ENCODE results near the gene C7orf57. TPM values are rescaled to one million over a fixed set of nuclear protein-coding genes. Genes with fewer than 3 reads are reported as not detected.

The C7orf57 gene
- total and polyA plus RNA-seq, 2 donors (not counting 1 experiment from before 2014, with no cell fraction given): not detected

DNA sequence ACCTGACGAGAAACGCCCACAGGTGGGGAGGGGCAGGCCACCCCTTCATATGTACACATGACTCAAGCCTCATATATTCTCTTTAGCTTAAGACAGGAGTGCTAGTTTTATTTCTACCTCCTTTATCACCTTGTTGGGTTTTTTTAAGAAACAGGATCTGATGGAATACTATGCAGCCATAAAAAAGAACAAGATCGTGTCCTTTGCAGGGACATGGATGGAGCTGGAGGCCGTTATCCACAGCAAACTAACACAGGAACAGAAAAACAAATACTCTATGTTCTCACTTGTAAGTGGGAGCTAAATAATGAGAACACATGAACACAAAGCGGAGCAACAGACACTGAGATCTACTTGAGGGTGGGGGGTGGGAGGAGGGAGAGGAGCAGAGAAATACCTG, 44.8 kb upstream of the C7orf57 start:
- Histone ChIP-seq H4K20me1 (ENCODE audit: control insufficient read depth, insufficient read depth, low read length, poor library complexity, severe bottlenecking) (no peaks in the 10 kb centered on the region), H3K27ac (ENCODE audit: low read length in 2 of 2) (no peak overlapping the region), H2AFZ (ENCODE audit: insufficient read depth, low read depth, low read length, poor library complexity, severe bottlenecking) (no peak overlapping the region), H3K9ac (ENCODE audit: low read length) (no peak overlapping the region), H3K79me2 (ENCODE audit: control insufficient read depth, insufficient read depth, low read length) (no peaks in the 10 kb centered on the region), H3K27me3 (replicated peaks in 1 of 4; ENCODE audit: control extremely low read depth in 1 of 4, control insufficient read depth in 3 of 4, insufficient read depth in 4 of 4, low read length in 3 of 4) (no peaks in the 10 kb centered on the region), H3K4me1 (ENCODE audit: control insufficient read depth in 2 of 2, insufficient read depth in 2 of 2, low read length in 2 of 2) (peaks cover 9 to 12% of the 10 kb centered on the region in 2 donors), H3K9me3 (ENCODE audit: control extremely low read depth in 1 of 3, control insufficient read depth in 2 of 3, insufficient read depth in 1 of 3, low read length in 2 of 3) (no peaks in the 10 kb centered on the region), H3K4me3 (ENCODE audit: control extremely low read depth in 1 of 5, extremely low read depth in 1 of 5, insufficient read depth in 1 of 5, low read depth in 2 of 5, low read length in 4 of 5) (no peak overlapping the region), H3K4me2 (replicated peaks; ENCODE audit: low read depth, low read length, poor library complexity, severe bottlenecking) (no peak overlapping the region), H3K36me3 (replicated peaks in 1 of 2; ENCODE audit: control extremely low read depth in 1 of 2, control insufficient read depth in 1 of 2, extremely low read depth in 1 of 2, insufficient read depth in 2 of 2, low read length in 1 of 2) (no peaks in the 10 kb centered on the region)
- TF ChIP-seq, protein P1, sequence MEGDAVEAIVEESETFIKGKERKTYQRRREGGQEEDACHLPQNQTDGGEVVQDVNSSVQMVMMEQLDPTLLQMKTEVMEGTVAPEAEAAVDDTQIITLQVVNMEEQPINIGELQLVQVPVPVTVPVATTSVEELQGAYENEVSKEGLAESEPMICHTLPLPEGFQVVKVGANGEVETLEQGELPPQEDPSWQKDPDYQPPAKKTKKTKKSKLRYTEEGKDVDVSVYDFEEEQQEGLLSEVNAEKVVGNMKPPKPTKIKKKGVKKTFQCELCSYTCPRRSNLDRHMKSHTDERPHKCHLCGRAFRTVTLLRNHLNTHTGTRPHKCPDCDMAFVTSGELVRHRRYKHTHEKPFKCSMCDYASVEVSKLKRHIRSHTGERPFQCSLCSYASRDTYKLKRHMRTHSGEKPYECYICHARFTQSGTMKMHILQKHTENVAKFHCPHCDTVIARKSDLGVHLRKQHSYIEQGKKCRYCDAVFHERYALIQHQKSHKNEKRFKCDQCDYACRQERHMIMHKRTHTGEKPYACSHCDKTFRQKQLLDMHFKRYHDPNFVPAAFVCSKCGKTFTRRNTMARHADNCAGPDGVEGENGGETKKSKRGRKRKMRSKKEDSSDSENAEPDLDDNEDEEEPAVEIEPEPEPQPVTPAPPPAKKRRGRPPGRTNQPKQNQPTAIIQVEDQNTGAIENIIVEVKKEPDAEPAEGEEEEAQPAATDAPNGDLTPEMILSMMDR (IDR thresholded peaks at IDR 0.05): no peak
- TF ChIP-seq EZH2 (IDR thresholded peaks at IDR 0.05; ENCODE audit: borderline replicate concordance, insufficient read depth, low read depth, low read length, poor library complexity, severe bottlenecking): no peak
- whole genome bisulfite sequencing (ENCODE audit: insufficient coverage): no CpG with 5 or more reads among the region's 5 CpGs
- Mint-ChIP-seq H3K27me3 (no peaks in the 10 kb centered on the region), H3K4me1 (peaks cover 12% of the 10 kb centered on the region), H3K4me3 (no peak overlapping the region), H3K9me3 (ENCODE audit: insufficient read depth) (no peaks in the 10 kb centered on the region), H3K27ac (no peak overlapping the region)
- intact Hi-C loops (cut with micrococcal nuclease): no loop called here
- ChIA-PET POLR2A (no interaction called here), CTCF (interaction anchor here (0.6 to 4.7 kb wide), 13 partner anchors 10 to 724 kb away, joined by 3 to 229 read pairs (median 6); partner anchors contain the start of genes HUS1 and UPP1)
- DNase-seq (no peak), ATAC-seq (ENCODE audit: low read depth) (no peak)

DNA sequence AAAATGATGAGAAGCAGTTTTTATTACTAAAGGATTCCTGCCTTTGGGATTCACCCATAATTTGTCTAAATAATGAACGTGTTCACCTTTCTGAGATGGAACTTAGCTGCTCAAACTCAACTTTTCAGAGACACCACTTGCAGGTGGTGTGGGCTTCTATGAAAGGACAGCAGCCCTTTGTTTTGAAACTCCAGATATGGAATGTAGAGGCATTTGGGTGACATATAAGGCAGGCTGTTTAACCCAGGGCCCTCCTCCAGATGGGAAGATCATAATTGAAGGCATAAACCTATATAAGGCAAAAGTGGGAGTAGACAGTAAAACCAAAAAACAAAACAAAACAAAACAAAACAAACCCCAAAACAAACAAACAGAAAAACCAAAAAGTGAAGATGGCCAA, 44.1 kb upstream of the C7orf57 start:
- Histone ChIP-seq H4K20me1 (ENCODE audit: control insufficient read depth, insufficient read depth, low read length, poor library complexity, severe bottlenecking) (no peaks in the 10 kb centered on the region), H3K4me1 (ENCODE audit: control insufficient read depth in 2 of 2, insufficient read depth in 2 of 2, low read length in 2 of 2) (peaks cover 9 to 12% of the 10 kb centered on the region in 2 donors), H3K4me3 (ENCODE audit: control extremely low read depth in 1 of 5, extremely low read depth in 1 of 5, insufficient read depth in 1 of 5, low read depth in 2 of 5, low read length in 4 of 5) (peak overlapping the region in 2 of 5 experiments; percentile 67 to 86), H3K9ac (ENCODE audit: low read length) (peak overlapping the region; percentile 80), H2AFZ (ENCODE audit: insufficient read depth, low read depth, low read length, poor library complexity, severe bottlenecking) (peak overlapping the region; percentile 99), H3K36me3 (replicated peaks in 1 of 2; ENCODE audit: control extremely low read depth in 1 of 2, control insufficient read depth in 1 of 2, extremely low read depth in 1 of 2, insufficient read depth in 2 of 2, low read length in 1 of 2) (no peaks in the 10 kb centered on the region), H3K79me2 (ENCODE audit: control insufficient read depth, insufficient read depth, low read length) (no peaks in the 10 kb centered on the region), H3K9me3 (ENCODE audit: control extremely low read depth in 1 of 3, control insufficient read depth in 2 of 3, insufficient read depth in 1 of 3, low read length in 2 of 3) (no peaks in the 10 kb centered on the region), H3K4me2 (replicated peaks; ENCODE audit: low read depth, low read length, poor library complexity, severe bottlenecking) (peak overlapping the region; percentile 81), H3K27ac (ENCODE audit: low read length in 2 of 2) (peak overlapping the region; percentile 60 to 82), H3K27me3 (replicated peaks in 1 of 4; ENCODE audit: control extremely low read depth in 1 of 4, control insufficient read depth in 3 of 4, insufficient read depth in 4 of 4, low read length in 3 of 4) (no peaks in the 10 kb centered on the region)
- Mint-ChIP-seq H3K4me3 (peak overlapping the region; percentile 96), H3K4me1 (peaks cover 12% of the 10 kb centered on the region), H3K9me3 (ENCODE audit: insufficient read depth) (no peaks in the 10 kb centered on the region), H3K27me3 (no peaks in the 10 kb centered on the region), H3K27ac (peak overlapping the region; percentile 88)
- no peak for DNase-seq
- CTCF ChIA-PET: interaction anchor here (0.6 to 4.7 kb wide), 24 partner anchors 9 to 725 kb away, joined by 3 to 229 read pairs (median 6); partner anchors contain the start of genes HUS1 and UPP1
- no peak for TF ChIP-seq EZH2 (IDR thresholded peaks at IDR 0.05; ENCODE audit: borderline replicate concordance, insufficient read depth, low read depth, low read length, poor library complexity, severe bottlenecking)
- TF ChIP-seq, protein P1 (IDR thresholded peaks at IDR 0.05): no peak
- no peak for ATAC-seq (ENCODE audit: low read depth)
- no CpG with 5 or more reads among the region's 1 CpG for WGBS (ENCODE audit: insufficient coverage)
- POLR2A ChIA-PET: interaction anchor here (0.5 to 1.3 kb wide), 6 partner anchors 9 to 128 kb away, joined by 3 to 6 read pairs (median 5); partner anchors contain the start of gene UPP1
- intact Hi-C loops (cut with micrococcal nuclease): loop anchor here (1.0 kb wide), 5 partner anchors 12 to 119 kb away; partner anchors contain the start of genes C7orf57 and HUS1
